Right hindlimb (tissue), 1 donor: ENCODE results near the gene ZNF57.
"Not testable (repeated sequence)": the region's sequence is repeated elsewhere in the genome, so short reads cannot be mapped to it uniquely, and the experiment has no call there.

Experiments used
- DNase-seq: peaks from one replicate; pipeline ENCODE4 v3.0.0-alpha.2; 2018

ZNF57 gene

DNA sequence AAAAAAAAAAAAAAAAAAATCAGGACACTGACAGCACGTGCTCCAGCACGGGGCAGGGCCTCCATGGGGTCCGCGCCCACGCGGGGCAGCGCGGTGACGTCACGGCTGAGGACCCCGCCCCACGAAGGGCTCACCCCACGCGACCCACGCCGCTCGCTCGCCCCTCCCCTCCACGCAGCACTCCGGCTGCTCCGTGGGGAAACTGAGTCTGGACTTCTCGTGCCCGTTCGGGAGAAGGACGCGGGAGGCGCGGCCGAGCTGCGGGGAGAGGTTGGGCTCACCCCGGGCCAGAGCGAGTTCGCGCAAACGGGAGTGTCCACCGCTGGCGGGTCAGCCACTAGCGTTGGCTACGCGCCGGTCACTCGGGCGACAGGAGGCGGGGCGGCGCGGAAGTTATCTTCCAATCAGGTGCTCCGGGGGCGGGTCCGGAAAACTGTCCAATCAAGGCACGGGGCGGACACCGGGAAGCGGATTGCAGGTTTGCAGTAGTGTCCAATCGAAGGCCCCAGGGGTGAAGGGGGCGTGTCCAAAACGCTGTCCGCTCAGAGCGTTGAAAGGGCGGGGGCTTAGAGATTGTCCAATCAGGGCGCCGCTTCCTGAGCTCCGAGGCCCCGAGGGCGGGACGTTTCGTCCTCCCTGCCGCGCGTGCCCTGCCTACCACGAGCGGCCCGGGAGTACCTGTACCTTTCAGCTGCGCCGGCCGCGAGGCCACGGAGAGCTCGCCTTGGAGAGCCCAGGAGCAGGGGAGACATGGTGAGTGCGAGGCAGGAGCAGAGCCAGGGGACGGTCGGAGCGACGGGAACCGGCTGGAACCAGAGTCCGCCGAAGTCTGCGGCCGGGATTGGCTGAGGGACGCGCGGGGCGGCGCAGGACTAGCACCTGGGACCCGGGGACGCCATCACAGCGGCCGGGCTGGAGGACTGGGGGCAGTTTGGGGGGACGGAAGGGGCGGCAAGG, at the start of gene ZNF57:
ZNF57 (plus strand) TSS at position 633 of the 957 bp plus-strand sequence; CDS start at position 751, 118 bp downstream.
- peak; percentile 100 for DNase-seq

- DNase-seq: no peak
Measured at GRCh38 chr19:2852598-2852997, 48.1 kb upstream of the ZNF57 start.

GRCh38 chr19:2853015-2853606, 47.6 kb upstream of the ZNF57 start:
- no peak for DNase-seq

GRCh38 chr19:2854849-2855248, 45.9 kb upstream of the ZNF57 start:
- DNase-seq: no peak

GRCh38 chr19:2856457-2857050, 44.2 kb upstream of the ZNF57 start:
- DNase-seq: no peak

DNA sequence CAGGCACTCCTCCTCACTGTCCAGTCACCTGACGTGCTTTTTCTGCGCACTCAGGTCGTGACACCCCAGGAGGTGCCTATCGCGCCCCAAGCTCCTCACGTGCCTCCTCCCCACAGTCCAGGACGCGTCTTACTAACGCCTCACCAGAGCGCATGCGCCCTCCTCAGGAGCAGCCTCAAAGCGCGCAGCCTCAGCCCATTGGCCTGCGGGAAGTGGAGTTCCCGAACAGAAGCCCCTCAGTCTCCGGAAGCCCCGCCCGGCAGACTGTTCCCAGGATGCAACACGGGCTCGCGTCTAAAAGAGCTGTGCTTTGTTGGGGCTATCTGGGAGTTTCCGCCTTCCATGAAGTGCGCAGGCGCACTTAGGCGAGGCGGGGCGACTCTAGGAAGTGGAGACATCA, 41.9 kb upstream of the ZNF57 start:
- DNase-seq: no peak

DNA sequence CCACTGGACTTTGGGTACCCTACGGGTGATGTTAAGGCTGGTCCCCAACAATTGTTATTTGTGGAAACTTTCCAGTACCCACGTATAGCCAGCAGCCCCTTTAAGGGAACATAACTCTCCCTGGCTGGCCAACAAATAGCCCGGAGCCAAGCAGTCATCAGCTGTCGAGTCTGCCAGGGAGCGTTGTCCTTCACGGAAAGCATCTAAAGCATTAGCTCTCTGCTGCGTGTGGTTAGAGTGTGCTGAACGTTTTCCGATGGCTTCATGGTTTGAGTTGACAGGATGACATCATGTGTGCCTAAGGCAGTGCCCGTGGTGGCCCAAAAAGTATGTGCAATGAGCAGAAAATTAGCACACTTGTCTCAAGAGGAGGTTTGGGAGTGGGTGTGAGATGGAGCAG, 36.9 kb upstream of the ZNF57 start:
- peak; percentile 48 for DNase-seq

DNA sequence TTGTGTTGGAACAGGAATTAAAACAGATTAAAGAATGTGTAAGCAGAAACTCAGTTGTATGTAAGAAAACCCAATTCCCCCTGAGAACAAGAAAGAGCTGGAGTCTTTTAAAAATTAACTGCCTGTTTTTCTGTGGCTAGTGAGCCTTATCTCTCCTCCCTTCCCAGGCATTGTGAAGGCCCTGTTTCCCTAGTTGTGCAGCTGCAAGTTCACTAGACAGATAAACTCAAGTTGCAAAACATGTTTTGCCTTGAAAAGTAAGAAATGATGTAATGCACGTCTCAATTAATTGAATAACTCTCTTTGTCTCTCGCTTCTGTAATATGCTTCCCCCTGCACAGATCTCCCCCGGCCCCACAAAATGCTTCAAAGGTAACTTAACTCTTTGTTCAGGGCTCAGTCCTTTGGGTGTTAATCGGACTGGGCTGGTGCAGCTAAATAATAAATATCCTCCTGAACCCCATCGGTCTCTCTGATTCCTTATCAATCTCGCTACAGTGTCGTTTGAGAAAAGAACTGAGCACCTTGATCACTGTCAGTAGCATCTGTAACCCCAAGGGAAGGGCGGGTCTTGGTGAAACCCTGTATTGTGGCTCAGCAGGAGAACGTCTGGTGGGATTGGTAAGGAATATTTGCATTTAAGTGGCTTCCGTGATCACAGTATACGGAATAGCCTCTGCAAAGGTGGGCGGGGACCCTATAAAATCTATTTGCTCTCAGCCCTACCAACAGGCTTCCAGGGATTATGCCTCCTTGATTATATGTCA, 35.2 kb upstream of the ZNF57 start:
- DNase-seq: no peak

DNA sequence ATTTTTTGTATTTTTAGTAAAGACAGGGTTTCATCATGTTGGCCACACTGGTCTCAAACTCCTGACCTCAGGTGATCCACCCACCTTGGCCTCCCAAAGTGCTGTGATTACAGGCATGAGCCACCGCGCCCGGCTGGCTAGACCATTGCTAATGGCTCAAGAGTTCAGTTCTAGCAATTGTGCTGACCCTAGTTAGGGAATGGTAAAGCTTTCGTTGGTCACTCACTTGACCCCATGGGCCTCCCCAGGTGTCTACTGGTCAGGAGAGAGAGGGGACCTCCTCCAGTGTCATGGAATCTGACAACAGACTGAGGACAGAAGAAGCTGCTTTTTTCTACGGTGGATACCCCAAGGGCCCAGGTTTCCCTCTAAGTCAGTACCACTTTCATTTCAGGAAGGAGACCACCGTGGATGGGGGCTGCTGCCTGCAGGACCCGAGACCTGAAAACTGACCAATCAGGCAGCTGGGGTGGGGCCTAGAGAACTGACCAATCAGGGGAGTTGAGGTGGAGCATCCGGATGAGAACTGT, 34.2 kb upstream of the ZNF57 start:
- DNase-seq: no peak

DNA sequence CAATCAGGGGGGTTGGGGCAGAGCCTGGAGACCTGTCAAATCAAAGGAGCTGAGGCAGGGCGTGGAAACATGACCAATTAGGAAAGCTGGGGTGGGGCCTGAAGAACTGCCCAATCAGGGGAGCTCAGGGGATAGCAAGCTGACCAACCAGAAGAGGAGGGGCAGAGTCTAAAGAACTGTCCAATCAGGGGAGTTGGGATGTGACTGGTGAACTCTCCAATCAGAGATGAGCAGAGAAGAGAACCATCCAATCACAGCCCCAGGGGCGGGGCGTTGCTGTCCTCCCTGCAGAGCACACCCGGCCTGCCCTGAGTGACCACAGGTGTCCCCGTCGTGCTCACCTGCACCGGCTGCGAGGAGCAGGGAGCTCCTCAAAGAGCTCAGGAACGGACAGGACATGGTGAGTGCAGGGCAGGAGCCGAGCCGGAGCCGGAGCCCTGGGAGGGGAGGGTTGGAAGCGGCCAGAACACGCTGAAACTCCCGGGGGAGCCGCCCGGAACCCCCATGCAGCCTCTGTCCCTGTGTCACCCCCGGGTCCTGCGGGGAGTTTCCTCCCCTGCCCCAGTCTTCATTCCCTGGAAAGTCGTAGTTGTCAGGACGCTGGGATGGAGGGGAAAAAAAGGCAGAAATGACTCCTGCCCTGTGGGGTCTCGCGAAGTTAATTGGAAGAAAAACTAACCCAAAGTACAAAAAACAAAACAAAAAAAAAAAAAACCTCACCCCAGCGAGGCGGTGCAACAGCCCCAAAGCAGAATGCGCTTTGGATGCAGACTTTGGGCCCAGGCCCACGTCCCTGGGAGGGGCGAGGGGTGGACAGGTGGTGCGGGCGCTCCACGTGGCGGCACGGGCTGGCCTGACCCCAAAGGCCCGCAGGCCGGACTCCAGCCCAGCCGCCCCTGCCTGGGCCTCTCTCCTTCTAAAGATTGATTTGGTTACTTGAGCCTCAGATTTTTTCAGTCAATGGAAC, 33.4 kb upstream of the ZNF57 start, which contains the start of gene ZNF556:
ZNF556 (plus strand) TSS at position 311 of the 967 bp plus-strand sequence; CDS start at position 398, 87 bp downstream.
- DNase-seq: peak; percentile 82

DNA sequence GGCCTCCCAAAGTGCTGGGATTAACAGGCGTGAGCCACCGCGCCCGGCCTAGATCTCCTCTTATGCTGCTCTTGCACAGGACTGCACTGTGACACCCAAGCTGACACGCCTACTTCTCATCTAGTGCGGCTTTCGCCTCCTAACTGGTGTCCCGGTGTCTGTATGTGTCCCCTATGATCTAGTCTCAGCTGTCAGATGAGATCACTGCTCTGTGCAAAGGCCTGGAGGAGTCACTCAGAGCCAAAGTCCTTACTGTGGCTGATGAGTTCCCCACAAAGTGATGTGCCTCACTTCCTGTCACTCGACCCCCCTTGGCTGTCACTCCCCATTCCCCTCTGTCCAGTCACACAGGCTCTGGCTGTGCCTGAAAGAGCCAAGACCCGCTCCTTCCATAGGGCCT, 31.1 kb upstream of the ZNF57 start:
- no peak for DNase-seq

DNA sequence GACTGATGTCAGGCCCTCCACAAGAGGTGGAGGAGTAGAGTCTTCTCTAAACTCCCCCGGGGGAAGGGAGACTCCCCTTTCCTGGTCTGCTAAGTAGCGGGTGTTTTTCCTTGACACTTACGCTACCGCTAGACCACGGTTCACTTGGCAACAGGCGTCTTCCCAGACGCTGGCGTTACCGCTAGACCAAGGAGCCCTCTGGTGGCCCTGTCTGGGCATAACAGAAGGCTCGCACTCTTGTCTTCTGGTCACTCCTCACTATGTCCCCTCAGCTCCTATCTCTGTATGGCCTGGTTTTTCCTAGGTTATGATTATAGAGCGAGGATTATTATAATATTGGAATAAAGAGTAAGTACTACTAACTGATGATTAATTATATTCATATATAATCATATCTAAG, 28.6 kb upstream of the ZNF57 start:
- DNase-seq: not testable (repeated sequence)

GRCh38 chr19:2877398-2878331, 23.1 kb upstream of the ZNF57 start:
- DNase-seq: no peak

DNA sequence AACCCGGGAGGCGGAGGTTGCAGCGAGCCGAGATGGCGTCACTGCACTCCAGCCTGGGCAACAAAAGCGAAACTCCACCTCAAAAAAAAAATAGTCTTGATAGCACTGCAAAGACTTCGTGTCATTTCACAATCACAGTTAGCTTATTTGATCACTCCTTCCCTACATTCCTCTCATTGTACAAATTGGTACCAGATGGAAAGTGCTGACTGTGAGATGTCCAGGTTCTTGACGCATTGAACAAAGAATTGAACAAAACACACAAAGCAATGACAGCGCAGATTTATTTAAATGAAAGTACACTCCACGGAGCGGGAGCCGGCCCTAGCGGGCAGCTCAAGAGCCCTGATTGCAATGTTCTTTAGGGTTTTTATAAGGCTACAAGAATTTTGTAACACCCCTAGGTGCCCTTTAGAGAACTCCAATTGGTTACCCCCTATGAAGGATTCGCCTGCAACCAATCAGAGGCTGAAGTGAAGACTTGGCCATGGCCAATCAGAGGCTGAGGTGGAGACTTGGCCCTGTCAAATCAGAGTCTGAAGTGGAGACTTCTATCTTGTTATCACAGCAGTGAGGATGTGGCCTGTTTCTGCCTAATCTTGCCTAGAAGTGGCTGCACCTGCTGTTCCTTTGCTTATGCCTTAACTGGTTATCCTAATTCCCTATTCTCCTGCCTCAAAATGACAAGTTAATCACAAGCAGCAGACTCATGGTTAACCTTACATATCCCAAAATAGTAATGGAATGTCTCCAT, 16.9 kb upstream of the ZNF57 start:
- no peak for DNase-seq

GRCh38 chr19:2885736-2886135, 15.0 kb upstream of the ZNF57 start:
- no peak for DNase-seq

DNA sequence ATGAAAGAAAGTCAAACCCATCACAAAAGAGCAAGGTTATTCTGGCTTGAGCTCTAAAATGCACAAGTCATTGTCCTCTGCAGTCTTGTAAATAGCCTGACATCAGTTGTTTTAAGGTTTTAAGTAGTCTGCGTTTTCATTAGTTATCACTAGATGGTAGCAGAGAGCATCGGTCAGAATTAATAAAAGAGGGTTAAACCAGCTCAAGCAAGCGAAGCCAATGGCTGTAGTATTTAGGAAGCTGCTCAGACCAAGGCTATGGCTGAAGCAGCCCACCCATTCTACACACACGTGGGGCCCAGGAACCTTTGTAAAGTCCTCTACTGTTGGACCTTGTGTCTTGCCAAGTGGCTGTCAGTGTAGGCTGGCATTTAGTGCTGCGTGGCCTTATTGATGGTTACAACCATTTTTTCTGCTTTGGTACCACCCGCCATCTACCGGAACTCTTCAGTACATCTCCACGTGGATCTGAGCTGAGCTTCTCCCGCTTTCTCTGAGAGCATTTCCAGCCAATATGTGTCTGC, 13.3 kb upstream of the ZNF57 start:
- peak; percentile 32 for DNase-seq

- peak; percentile 50 for DNase-seq
Measured at GRCh38 chr19:2888731-2889224, 11.9 kb upstream of the ZNF57 start.

- DNase-seq: not testable (repeated sequence)
Measured at GRCh38 chr19:2890531-2890930, 10.2 kb upstream of the ZNF57 start.

GRCh38 chr19:2896694-2897093, 4.0 kb upstream of the ZNF57 start:
- no peak for DNase-seq
